KMS-11 (cell line): ENCODE results near the gene SP1.
A peak's percentile ranks its signal among the peaks of the same experiment; 100 is the strongest.

Experiments used
- H2AFZ ChIP-seq: fragments of 200-600 bp; sonication (generic); 2 replicates; pipeline ENCODE4 v1.6.1; 2016; ENCODE audit warnings: antibody characterized with exemption, mixed run types, low read depth
- H3K27ac ChIP-seq: fragments of 200-600 bp; sonication (generic); 2 replicates; pipeline ENCODE4 v1.6.1; 2016; ENCODE audit warnings: mild to moderate bottlenecking, mixed run types
- H3K27me3 ChIP-seq: fragments of 200-600 bp; sonication (generic); 2 replicates; pipeline ENCODE4 v1.6.1; 2017; ENCODE audit warnings: mild to moderate bottlenecking, low read depth, mixed run types, moderate library complexity; ENCODE audit not compliant: insufficient read depth
- H3K36me3 ChIP-seq: fragments of 200-600 bp; sonication (generic); 2 replicates; pipeline ENCODE4 v1.6.1; 2017; ENCODE audit warnings: mild to moderate bottlenecking, mixed run types; ENCODE audit not compliant: insufficient read depth
- H3K4me1 ChIP-seq: fragments of 200-600 bp; sonication (generic); 2 replicates; pipeline ENCODE4 v1.6.1; 2016; ENCODE audit warnings: mild to moderate bottlenecking, low read depth, mixed run types; ENCODE audit not compliant: poor library complexity, severe bottlenecking
- H3K4me2 ChIP-seq: fragments of 200-600 bp; sonication (generic); 2 replicates; pipeline ENCODE4 v1.7.0; 2016; ENCODE audit warnings: mild to moderate bottlenecking, mixed run types
- H3K4me3 ChIP-seq: fragments of 200-600 bp; sonication (generic); IDR thresholded peaks from 2 replicates; pipeline ENCODE4 v1.6.1; 2017; ENCODE audit warnings: low read depth, low read length, mixed read lengths; ENCODE audit not compliant: insufficient read depth
- H3K79me2 ChIP-seq: fragments of 200-600 bp; sonication (generic); 2 replicates; pipeline ENCODE4 v1.6.1; 2016; ENCODE audit warnings: low read depth, mixed run types; ENCODE audit not compliant: insufficient read depth
- H3K9ac ChIP-seq: fragments of 200-600 bp; sonication (generic); 2 replicates; pipeline ENCODE4 v1.6.1; 2016; ENCODE audit warnings: mild to moderate bottlenecking, mixed run types
- H4K20me1 ChIP-seq: fragments of 200-600 bp; sonication (generic); 2 replicates; pipeline ENCODE4 v1.6.1; 2016; ENCODE audit warnings: mild to moderate bottlenecking, mixed run types; ENCODE audit not compliant: insufficient read depth
- TF ChIP-seq, protein P1 (sequence below): fragments of 200-600 bp; sonication (generic); conservative IDR thresholded peaks from 2 replicates; pipeline ENCODE4 v1.6.1; 2017; ENCODE audit warnings: low read depth, mild to moderate bottlenecking, antibody characterized with exemption, low read length, moderate library complexity, mixed read lengths

The SP1 gene

GRCh38 chr12:53425515-53426150 lies 45.7 kb downstream of the SP1 start:
- Histone ChIP-seq H3K9ac (no peak overlapping the region), H3K4me3 (no peak overlapping the region), H3K4me2 (no peak overlapping the region), H3K4me1 (peaks cover 41% of the 10 kb centered on the region), H2AFZ (no peak overlapping the region), H3K27me3 (no peaks in the 10 kb centered on the region), H3K36me3 (no peaks in the 10 kb centered on the region), H3K79me2 (no peaks in the 10 kb centered on the region), H4K20me1 (no peaks in the 10 kb centered on the region), H3K27ac (no peak overlapping the region)
- TF ChIP-seq, protein P1, sequence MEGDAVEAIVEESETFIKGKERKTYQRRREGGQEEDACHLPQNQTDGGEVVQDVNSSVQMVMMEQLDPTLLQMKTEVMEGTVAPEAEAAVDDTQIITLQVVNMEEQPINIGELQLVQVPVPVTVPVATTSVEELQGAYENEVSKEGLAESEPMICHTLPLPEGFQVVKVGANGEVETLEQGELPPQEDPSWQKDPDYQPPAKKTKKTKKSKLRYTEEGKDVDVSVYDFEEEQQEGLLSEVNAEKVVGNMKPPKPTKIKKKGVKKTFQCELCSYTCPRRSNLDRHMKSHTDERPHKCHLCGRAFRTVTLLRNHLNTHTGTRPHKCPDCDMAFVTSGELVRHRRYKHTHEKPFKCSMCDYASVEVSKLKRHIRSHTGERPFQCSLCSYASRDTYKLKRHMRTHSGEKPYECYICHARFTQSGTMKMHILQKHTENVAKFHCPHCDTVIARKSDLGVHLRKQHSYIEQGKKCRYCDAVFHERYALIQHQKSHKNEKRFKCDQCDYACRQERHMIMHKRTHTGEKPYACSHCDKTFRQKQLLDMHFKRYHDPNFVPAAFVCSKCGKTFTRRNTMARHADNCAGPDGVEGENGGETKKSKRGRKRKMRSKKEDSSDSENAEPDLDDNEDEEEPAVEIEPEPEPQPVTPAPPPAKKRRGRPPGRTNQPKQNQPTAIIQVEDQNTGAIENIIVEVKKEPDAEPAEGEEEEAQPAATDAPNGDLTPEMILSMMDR, result no peak

GRCh38 chr12:53427905-53428594 lies 48.1 kb downstream of the SP1 start:
- peak overlapping the region; percentile 47 for H3K27ac ChIP-seq
- H2AFZ ChIP-seq, result peak overlapping the region; percentile 63
- H3K36me3 ChIP-seq, result no peaks in the 10 kb centered on the region
- no peak overlapping the region for H3K4me3 ChIP-seq
- no peaks in the 10 kb centered on the region for H4K20me1 ChIP-seq
- TF ChIP-seq, protein P1, result no peak
- H3K4me2 ChIP-seq, result peak overlapping the region; percentile 32
- no peaks in the 10 kb centered on the region for H3K79me2 ChIP-seq
- H3K27me3 ChIP-seq, result no peaks in the 10 kb centered on the region; the same call in 1 of the 2 replicates
- H3K9ac ChIP-seq, result peak overlapping the region; percentile 4; the same call in 1 of the 2 replicates
- peaks cover 30% of the 10 kb centered on the region for H3K4me1 ChIP-seq

- TF ChIP-seq, protein P1, result no peak
- H3K27ac ChIP-seq, result no peak overlapping the region
Observed at GRCh38 chr12:53428741-53429140, 48.8 kb downstream of the SP1 start.

DNA sequence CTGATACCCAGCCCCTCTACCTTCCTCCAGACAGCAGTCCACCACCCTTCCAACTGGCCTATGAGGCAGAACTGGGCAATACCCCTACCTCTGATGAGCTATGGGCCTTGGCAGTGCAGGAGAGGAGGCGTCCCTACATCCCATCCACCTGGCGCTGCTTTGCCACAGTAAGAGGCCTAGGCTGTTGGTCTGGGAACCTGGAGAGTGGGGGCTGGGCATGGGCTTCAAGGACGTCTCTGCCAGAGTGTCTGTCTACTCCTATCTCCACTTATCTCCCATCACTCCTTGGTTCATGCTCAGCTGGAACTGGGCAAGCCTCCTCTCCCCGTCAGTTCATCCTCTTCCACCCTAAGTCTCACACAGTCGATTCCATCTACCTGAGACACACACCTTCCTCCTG lies 50.1 kb downstream of the SP1 start:
- no peak overlapping the region for H2AFZ ChIP-seq
- H3K36me3 ChIP-seq, result no peaks in the 10 kb centered on the region
- no peaks in the 10 kb centered on the region for H3K79me2 ChIP-seq
- no peak overlapping the region for H3K9ac ChIP-seq
- no peaks in the 10 kb centered on the region for H4K20me1 ChIP-seq
- no peak overlapping the region for H3K27ac ChIP-seq
- no peak overlapping the region for H3K4me2 ChIP-seq
- H3K4me3 ChIP-seq, result no peak overlapping the region
- no peaks in the 10 kb centered on the region; the same call in 1 of the 2 replicates for H3K27me3 ChIP-seq
- TF ChIP-seq, protein P1, result no peak
- peaks cover 30% of the 10 kb centered on the region for H3K4me1 ChIP-seq

More at GRCh38 chr12:53428741-53429140, 48.8 kb downstream of the SP1 start:
- H3K4me3 ChIP-seq, result no peak overlapping the region
- H4K20me1 ChIP-seq, result no peaks in the 10 kb centered on the region
- H3K4me2 ChIP-seq, result peak overlapping the region; percentile 32; the same call in 1 of the 2 replicates
- H3K79me2 ChIP-seq, result no peaks in the 10 kb centered on the region
- H3K36me3 ChIP-seq, result no peaks in the 10 kb centered on the region
- peak overlapping the region; percentile 63; the same call in 1 of the 2 replicates for H2AFZ ChIP-seq
- H3K9ac ChIP-seq, result no peak overlapping the region
- peaks cover 30% of the 10 kb centered on the region for H3K4me1 ChIP-seq
- no peaks in the 10 kb centered on the region; the same call in 1 of the 2 replicates for H3K27me3 ChIP-seq
